GM12875 (cell line): Measurements from ENCODE around the gene NFU1.

Experiments
- H3K4me3 ChIP-seq: one replicate; pipeline ENCODE4 v1.5.1; 2011; ENCODE audit warnings: low read depth, low read length, control low read depth
- TF ChIP-seq, protein P1 (sequence below): IDR thresholded peaks from 2 replicates; pipeline ENCODE4 v1.5.1; 2011; ENCODE audit warnings: low read depth, mild to moderate bottlenecking, control low read depth, inconsistent platforms, low read length, moderate library complexity, borderline replicate concordance; ENCODE audit not compliant: insufficient read depth

NFU1 gene

GRCh38 chr2:69384618-69385081, 52.6 kb downstream of the NFU1 start:
- TF ChIP-seq, protein P1, sequence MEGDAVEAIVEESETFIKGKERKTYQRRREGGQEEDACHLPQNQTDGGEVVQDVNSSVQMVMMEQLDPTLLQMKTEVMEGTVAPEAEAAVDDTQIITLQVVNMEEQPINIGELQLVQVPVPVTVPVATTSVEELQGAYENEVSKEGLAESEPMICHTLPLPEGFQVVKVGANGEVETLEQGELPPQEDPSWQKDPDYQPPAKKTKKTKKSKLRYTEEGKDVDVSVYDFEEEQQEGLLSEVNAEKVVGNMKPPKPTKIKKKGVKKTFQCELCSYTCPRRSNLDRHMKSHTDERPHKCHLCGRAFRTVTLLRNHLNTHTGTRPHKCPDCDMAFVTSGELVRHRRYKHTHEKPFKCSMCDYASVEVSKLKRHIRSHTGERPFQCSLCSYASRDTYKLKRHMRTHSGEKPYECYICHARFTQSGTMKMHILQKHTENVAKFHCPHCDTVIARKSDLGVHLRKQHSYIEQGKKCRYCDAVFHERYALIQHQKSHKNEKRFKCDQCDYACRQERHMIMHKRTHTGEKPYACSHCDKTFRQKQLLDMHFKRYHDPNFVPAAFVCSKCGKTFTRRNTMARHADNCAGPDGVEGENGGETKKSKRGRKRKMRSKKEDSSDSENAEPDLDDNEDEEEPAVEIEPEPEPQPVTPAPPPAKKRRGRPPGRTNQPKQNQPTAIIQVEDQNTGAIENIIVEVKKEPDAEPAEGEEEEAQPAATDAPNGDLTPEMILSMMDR, result no peak
- H3K4me3 ChIP-seq, result no peak overlapping the region

GRCh38 chr2:69383176-69383812, 53.9 kb downstream of the NFU1 start:
- no peak overlapping the region for H3K4me3 ChIP-seq

DNA sequence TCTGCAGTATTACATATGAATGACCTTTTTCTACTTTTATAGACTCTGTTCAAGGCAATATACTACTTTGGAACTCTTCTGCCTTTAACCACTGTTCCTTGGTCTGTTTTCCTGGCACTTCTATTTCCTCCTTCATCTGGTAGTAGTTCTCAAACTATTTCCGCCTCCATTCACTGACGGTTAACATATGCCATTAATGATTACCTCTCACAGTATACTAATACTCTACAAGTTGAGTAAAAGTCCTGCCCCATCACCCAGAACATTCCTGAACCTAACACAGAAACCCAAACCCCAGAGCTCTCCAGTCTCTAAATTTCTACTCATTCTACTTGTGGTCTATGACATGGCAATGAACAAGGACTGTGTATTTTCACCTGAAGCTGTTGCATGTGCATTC, 54.7 kb downstream of the NFU1 start:
- H3K4me3 ChIP-seq, result no peak overlapping the region
- TF ChIP-seq, protein P1, result no peak

More at GRCh38 chr2:69383176-69383812, 53.9 kb downstream of the NFU1 start:
- TF ChIP-seq, protein P1, result no peak

GRCh38 chr2:69381337-69381737, 55.9 kb downstream of the NFU1 start:
- no peak overlapping the region for H3K4me3 ChIP-seq
- TF ChIP-seq, protein P1, result no peak

DNA sequence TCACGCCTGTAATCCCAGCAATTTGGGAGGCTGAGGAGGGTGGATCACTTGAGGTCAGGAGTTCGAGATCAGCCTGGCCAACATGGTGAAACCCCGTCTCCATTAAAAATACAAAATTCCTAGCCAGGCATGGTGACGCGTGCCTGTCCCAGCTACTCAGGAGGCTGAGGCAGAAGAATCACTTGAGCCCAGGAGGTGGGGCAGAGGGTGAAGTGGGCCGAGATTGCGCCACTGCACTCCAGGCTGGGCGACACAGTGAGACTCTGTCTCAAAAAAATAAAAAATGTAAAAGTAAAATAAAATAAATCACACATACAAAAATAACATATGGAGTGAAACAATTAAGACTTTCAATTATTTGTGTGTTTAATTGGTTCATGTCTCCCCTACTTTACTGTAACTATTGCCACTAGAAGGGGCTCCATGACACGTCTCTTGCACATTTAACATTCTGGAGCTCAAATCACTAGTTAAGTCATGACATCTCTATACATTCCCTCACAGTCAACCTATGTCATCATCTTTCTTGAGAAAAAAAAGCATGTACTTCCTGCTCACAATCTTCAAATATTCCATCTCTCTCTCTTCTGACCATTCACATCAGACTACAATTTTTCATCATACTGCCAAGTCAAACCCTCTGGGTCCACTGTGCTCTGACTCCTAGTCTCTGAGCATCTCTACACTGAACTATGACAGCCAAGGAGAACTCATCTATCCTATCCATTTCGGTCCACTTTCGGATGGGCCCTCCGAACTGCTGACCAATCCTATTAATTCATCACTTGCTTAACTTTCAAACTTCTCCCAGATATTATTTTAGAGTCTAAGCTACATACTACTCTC, 56.9 kb downstream of the NFU1 start:
- TF ChIP-seq, protein P1, result no peak
- no peak overlapping the region for H3K4me3 ChIP-seq

GRCh38 chr2:69376403-69376802, 60.8 kb downstream of the NFU1 start:
- no peak overlapping the region for H3K4me3 ChIP-seq
- TF ChIP-seq, protein P1, result no peak
